MCF 10A (cell line): ENCODE results near the gene AMOTL2. TPM values are rescaled to one million over a fixed set of nuclear protein-coding genes. Genes with fewer than 3 reads are reported as not detected.

Experiments
- BruUV-seq: library from RNA; stranded (reverse); fragments of 400-500 nt; replicated peaks from 2 replicates; lab custom pipeline; 2021; lab: Mats Ljungman, UMichigan
- CTCF ChIA-PET: fragments of 300-600 bp; sonication (Branson Sonifier 250); formaldehyde crosslinking; extraction: SDS; loops from one replicate; lab custom pipeline; 2021; ENCODE audit warnings: antibody characterized with exemption, inconsistent platforms; lab: Yijun Ruan, JAX
- POLR2A ChIA-PET: fragments of 300-600, 350-650 bp; sonication (Branson Sonifier 250); formaldehyde crosslinking; extraction: SDS; loops from one replicate; lab custom pipeline; 2020; ENCODE audit warnings: antibody characterized with exemption, inconsistent platforms; lab: Yijun Ruan, JAX
- DNase-seq: peaks from one replicate; pipeline ENCODE4 v3.0.0-alpha.2; 2018; ENCODE audit not compliant: unreplicated experiment
- H3K27ac Mint-ChIP-seq: one replicate; pipeline ENCODE4 v1.8.0; 2022; ENCODE audit warnings: mild to moderate bottlenecking, low read depth, mixed read lengths; ENCODE audit not compliant: unreplicated experiment
- H3K27me3 Mint-ChIP-seq: one replicate; pipeline ENCODE4 v1.8.0; 2022; ENCODE audit warnings: mixed read lengths; ENCODE audit not compliant: insufficient read depth, unreplicated experiment
- H3K36me3 Mint-ChIP-seq: one replicate; pipeline ENCODE4 v1.8.0; 2022; ENCODE audit warnings: mild to moderate bottlenecking, moderate library complexity, mixed read lengths; ENCODE audit not compliant: insufficient read depth, unreplicated experiment
- H3K4me1 Mint-ChIP-seq: one replicate; pipeline ENCODE4 v1.8.0; 2022; ENCODE audit warnings: mixed read lengths; ENCODE audit not compliant: insufficient read depth, unreplicated experiment
- H3K4me3 Mint-ChIP-seq: one replicate; pipeline ENCODE4 v1.8.0; 2022; ENCODE audit warnings: mild to moderate bottlenecking, moderate library complexity, mixed read lengths; ENCODE audit not compliant: unreplicated experiment
- H3K9me3 Mint-ChIP-seq: one replicate; pipeline ENCODE4 v1.8.0; 2022; ENCODE audit warnings: mixed read lengths; ENCODE audit not compliant: unreplicated experiment
- intact Hi-C: fragments of 100-400 bp; cut with micrococcal nuclease; formaldehyde crosslinking; loops from 2 replicates; pipeline ENCODE4 v1.14.1; 2022
- total RNA-seq: library from RNA; stranded (reverse); gene quantifications from 2 replicates; pipeline ENCODE4 v1.2.3, GENCODE V29; 2022
- TF ChIP-seq, protein P1 (sequence below): fragments of 200-600 bp; IDR thresholded peaks from one replicate; pipeline ENCODE4 v1.8.0; 2022; ENCODE audit warnings: antibody characterized with exemption, mild to moderate bottlenecking; ENCODE audit not compliant: unreplicated experiment

AMOTL2 gene
- total RNA-seq, 1 experiment from 2014 or later = 137 TPM

DNA sequence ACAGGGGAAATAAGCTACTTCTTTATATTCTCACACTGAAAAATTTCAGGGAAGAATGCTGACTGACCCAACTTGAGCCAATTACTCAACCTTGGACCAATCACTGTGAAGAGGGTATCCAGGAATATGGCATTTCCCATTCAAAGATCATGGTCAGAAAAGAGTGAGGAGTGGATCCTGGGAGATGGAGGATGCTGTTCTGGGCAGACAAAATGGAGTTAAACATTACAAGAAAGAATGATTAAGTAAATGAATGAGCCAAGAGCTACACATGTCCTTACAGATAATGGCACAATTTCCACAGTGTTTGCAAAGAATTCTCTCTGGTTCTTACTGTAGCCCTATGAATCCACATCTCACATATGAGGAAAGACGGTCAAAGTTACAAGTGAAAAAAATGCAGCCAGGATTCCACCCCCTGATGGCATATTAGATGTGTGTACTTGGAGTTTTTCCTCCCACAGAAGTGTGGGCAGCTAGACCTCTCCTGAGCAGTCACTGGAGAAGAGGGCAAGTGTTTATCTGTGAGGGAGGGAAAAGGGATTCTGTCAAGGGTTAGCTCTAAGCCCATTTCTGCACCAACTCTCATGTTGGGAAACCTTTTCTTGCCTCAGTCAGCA lies 33.8 kb downstream of the AMOTL2 start:
- CTCF ChIA-PET = interaction anchor here (0.7 to 3.8 kb wide), 7 partner anchors 10 to 41 kb away, joined by 3 to 12 read pairs (median 4); partner anchors contain the start of gene AMOTL2
- Mint-ChIP-seq H3K27me3 (no peaks in the 10 kb centered on the region), H3K4me1 (peaks cover 46% of the 10 kb centered on the region), H3K27ac (peak overlapping the region; percentile 54), H3K9me3 (peaks cover 8% of the 10 kb centered on the region), H3K4me3 (no peak overlapping the region), H3K36me3 (peaks cover 12% of the 10 kb centered on the region)
- POLR2A ChIA-PET = interaction anchor here (1.0 to 5.0 kb wide), 6 partner anchors 8 to 135 kb away, joined by 4 to 36 read pairs (median 11); no protein-coding TSS in a partner anchor
- no TSS peak for BruUV-seq
- no peak for DNase-seq
- TF ChIP-seq, protein P1, sequence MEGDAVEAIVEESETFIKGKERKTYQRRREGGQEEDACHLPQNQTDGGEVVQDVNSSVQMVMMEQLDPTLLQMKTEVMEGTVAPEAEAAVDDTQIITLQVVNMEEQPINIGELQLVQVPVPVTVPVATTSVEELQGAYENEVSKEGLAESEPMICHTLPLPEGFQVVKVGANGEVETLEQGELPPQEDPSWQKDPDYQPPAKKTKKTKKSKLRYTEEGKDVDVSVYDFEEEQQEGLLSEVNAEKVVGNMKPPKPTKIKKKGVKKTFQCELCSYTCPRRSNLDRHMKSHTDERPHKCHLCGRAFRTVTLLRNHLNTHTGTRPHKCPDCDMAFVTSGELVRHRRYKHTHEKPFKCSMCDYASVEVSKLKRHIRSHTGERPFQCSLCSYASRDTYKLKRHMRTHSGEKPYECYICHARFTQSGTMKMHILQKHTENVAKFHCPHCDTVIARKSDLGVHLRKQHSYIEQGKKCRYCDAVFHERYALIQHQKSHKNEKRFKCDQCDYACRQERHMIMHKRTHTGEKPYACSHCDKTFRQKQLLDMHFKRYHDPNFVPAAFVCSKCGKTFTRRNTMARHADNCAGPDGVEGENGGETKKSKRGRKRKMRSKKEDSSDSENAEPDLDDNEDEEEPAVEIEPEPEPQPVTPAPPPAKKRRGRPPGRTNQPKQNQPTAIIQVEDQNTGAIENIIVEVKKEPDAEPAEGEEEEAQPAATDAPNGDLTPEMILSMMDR = no peak
- intact Hi-C loops = no loop called here

- Mint-ChIP-seq H3K4me1 (peaks cover 50% of the 10 kb centered on the region), H3K9me3 (peaks cover 2% of the 10 kb centered on the region), H3K27me3 (no peaks in the 10 kb centered on the region), H3K27ac (peak overlapping the region; percentile 54), H3K4me3 (no peak overlapping the region), H3K36me3 (peaks cover 7% of the 10 kb centered on the region)
- CTCF ChIA-PET = interaction anchor here (0.7 to 3.8 kb wide), 2 partner anchors 13 to 31 kb away, joined by 4 to 12 read pairs; no protein-coding TSS in a partner anchor
- no TSS peak for BruUV-seq
- POLR2A ChIA-PET = interaction anchor here (1.6 to 5.0 kb wide), 4 partner anchors 8 to 136 kb away, joined by 6 to 36 read pairs (median 11); no protein-coding TSS in a partner anchor
- TF ChIP-seq, protein P1 = no peak
- intact Hi-C loops = no loop called here
- DNase-seq = no peak
These were observed 34.3 kb downstream of the AMOTL2 start for GRCh38 chr3:134339913-134340312.

GRCh38 chr3:134339331-134339730 lies 34.9 kb downstream of the AMOTL2 start:
- POLR2A ChIA-PET = interaction anchor here (1.5 to 5.0 kb wide), 2 partner anchors 11 to 13 kb away, joined by 8 to 36 read pairs; no protein-coding TSS in a partner anchor
- Mint-ChIP-seq H3K9me3 (no peaks in the 10 kb centered on the region), H3K27me3 (no peaks in the 10 kb centered on the region), H3K36me3 (peaks cover 5% of the 10 kb centered on the region), H3K4me1 (peaks cover 56% of the 10 kb centered on the region), H3K27ac (no peak overlapping the region), H3K4me3 (no peak overlapping the region)
- intact Hi-C loops = no loop called here
- BruUV-seq = no TSS peak
- CTCF ChIA-PET = interaction anchor here (0.6 to 3.8 kb wide), 3 partner anchors 31 to 126 kb away, joined by 3 to 12 read pairs (median 8); no protein-coding TSS in a partner anchor
- TF ChIP-seq, protein P1 = no peak
- no peak for DNase-seq

- Mint-ChIP-seq H3K4me1 (peaks cover 62% of the 10 kb centered on the region), H3K27me3 (no peaks in the 10 kb centered on the region), H3K4me3 (no peak overlapping the region), H3K36me3 (peaks cover 5% of the 10 kb centered on the region), H3K9me3 (no peaks in the 10 kb centered on the region), H3K27ac (peak overlapping the region; percentile 23)
- ChIA-PET CTCF (interaction anchor here (0.5 to 2.3 kb wide), 6 partner anchors 24 to 676 kb away, joined by 3 to 8 read pairs (median 4); no protein-coding TSS in a partner anchor), POLR2A (interaction anchor here (1.5 to 5.0 kb wide), 2 partner anchors 10 to 13 kb away, joined by 8 to 36 read pairs; no protein-coding TSS in a partner anchor)
- intact Hi-C loops = no loop called here
- DNase-seq = no peak
- TF ChIP-seq, protein P1 = no peak
- BruUV-seq = no TSS peak
These were observed 35.6 kb downstream of the AMOTL2 start for GRCh38 chr3:134338516-134339261.
